ENCODE results near the gene CIAO2A.

GRCh38 chr15:64044300-64045100 lies 49.1 kb downstream of the CIAO2A start:
- TF ChIP-seq, protein P1, sequence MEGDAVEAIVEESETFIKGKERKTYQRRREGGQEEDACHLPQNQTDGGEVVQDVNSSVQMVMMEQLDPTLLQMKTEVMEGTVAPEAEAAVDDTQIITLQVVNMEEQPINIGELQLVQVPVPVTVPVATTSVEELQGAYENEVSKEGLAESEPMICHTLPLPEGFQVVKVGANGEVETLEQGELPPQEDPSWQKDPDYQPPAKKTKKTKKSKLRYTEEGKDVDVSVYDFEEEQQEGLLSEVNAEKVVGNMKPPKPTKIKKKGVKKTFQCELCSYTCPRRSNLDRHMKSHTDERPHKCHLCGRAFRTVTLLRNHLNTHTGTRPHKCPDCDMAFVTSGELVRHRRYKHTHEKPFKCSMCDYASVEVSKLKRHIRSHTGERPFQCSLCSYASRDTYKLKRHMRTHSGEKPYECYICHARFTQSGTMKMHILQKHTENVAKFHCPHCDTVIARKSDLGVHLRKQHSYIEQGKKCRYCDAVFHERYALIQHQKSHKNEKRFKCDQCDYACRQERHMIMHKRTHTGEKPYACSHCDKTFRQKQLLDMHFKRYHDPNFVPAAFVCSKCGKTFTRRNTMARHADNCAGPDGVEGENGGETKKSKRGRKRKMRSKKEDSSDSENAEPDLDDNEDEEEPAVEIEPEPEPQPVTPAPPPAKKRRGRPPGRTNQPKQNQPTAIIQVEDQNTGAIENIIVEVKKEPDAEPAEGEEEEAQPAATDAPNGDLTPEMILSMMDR (IDR thresholded peaks at IDR 0.05), result no peak
- no peak for TF ChIP-seq POLR2A (IDR thresholded peaks at IDR 0.05)

All from thyroid gland (tissue), 4 donors.